Measurements from ENCODE around the gene RBM23.

The RBM23 gene

GRCh38 chr14:22918804-22919600 is at the start of gene RBM23:
RBM23 (minus strand) TSS chr14:22919149.
- POLR2A ChIA-PET, result interaction anchor here (0.6 to 3.3 kb wide), 12 partner anchors 10 to 381 kb away, joined by 3 to 41 read pairs (median 3); partner anchors contain the start of genes ACIN1, AJUBA, LRP10 and PRMT5
- Histone ChIP-seq H3K4me3 (ENCODE audit: low read depth, low read length) (peak within 1 kb of the TSS; percentile 87), H3K36me3 (ENCODE audit: control insufficient read depth in 2 of 2, insufficient read depth in 1 of 2, low read length in 2 of 2) (peaks cover 54 to 58% of the 10 kb centered on the region in 2 experiments), H3K9me3 (ENCODE audit: control insufficient read depth, insufficient read depth, low read depth, low read length) (no peaks in the 10 kb centered on the region), H3K27ac (ENCODE audit: extremely low read depth, low read depth, low read length) (peak within 1 kb of the TSS; percentile 77), H3K4me1 (ENCODE audit: control insufficient read depth, insufficient read depth, low read length) (peaks cover 5% of the 10 kb centered on the region; the same call in 1 of the 2 replicates)
- CTCF ChIA-PET, result interaction anchor here (0.6 to 6.1 kb wide), 6 partner anchors 11 to 567 kb away, joined by 3 to 41 read pairs (median 5); partner anchors contain the start of genes LRP10 and PRMT5
- TF ChIP-seq ZXDB (tag by site-specific recombination; IDR thresholded peaks at IDR 0.05) (peak; percentile 94), ZBTB11 (tag by site-specific recombination; conservative IDR thresholded peaks at IDR 0.05; ENCODE audit: low read depth) (no peak), ZNF114 (tag by site-specific recombination; IDR thresholded peaks at IDR 0.05) (no peak), BCL11A (tag by site-specific recombination; IDR thresholded peaks at IDR 0.05; ENCODE audit: low read depth) (no peak), ZNF830 (tag by site-specific recombination; IDR thresholded peaks at IDR 0.05; ENCODE audit: low read depth) (no peak), ZNF654 (tag by site-specific recombination; IDR thresholded peaks at IDR 0.05; ENCODE audit: low read depth) (no peak), ZNF837 (tag by site-specific recombination; IDR thresholded peaks at IDR 0.05) (no peak), RBAK (tag by site-specific recombination; IDR thresholded peaks at IDR 0.05) (no peak), ZNF10 (tag by site-specific recombination; IDR thresholded peaks at IDR 0.05) (0 out of 2 replicates have a peak, but pooled peaks have one; percentile 5), ZNF140 (tag by site-specific recombination; IDR thresholded peaks at IDR 0.05) (no peak), ZBTB26 (tag by site-specific recombination; optimal IDR thresholded peaks at IDR 0.05) (no peak), FEZF1 (tag by site-specific recombination; IDR thresholded peaks at IDR 0.05) (no peak), ZNF416 (tag by site-specific recombination; IDR thresholded peaks at IDR 0.05) (no peak), ZNF596 (tag by site-specific recombination; IDR thresholded peaks at IDR 0.05) (no peak), ZNF658 (tag by site-specific recombination; IDR thresholded peaks at IDR 0.05) (no peak), ZBTB17 (tag by site-specific recombination; IDR thresholded peaks at IDR 0.05) (no peak), REST (tag by site-specific recombination; IDR thresholded peaks at IDR 0.05) (no peak), YY1 (tag by site-specific recombination; IDR thresholded peaks at IDR 0.05) (peak; percentile 92), ZNF488 (tag by site-specific recombination; IDR thresholded peaks at IDR 0.05) (no peak), ZNF426 (tag by site-specific recombination; IDR thresholded peaks at IDR 0.05) (no peak), ZFP69B (tag by site-specific recombination; IDR thresholded peaks at IDR 0.05) (peak; percentile 72), ZNF548 (tag by site-specific recombination; IDR thresholded peaks at IDR 0.05) (no peak), ZNF776 (tag by site-specific recombination; IDR thresholded peaks at IDR 0.05; ENCODE audit: borderline replicate concordance) (no peak), ZNF529 (tag by site-specific recombination; IDR thresholded peaks at IDR 0.05; ENCODE audit: insufficient replicate concordance) (no peak), IKZF3 (tag by site-specific recombination; IDR thresholded peaks at IDR 0.05) (no peak), GLIS1 (tag by site-specific recombination; IDR thresholded peaks at IDR 0.05) (no peak), ZNF391 (tag by site-specific recombination; IDR thresholded peaks at IDR 0.05; ENCODE audit: borderline replicate concordance, low read depth) (no peak), ZNF843 (tag by site-specific recombination; IDR thresholded peaks at IDR 0.05) (no peak), ZNF521 (tag by site-specific recombination; IDR thresholded peaks at IDR 0.05) (no peak), ZNF23 (tag by site-specific recombination; IDR thresholded peaks at IDR 0.05; ENCODE audit: borderline replicate concordance) (no peak)
